GM19035 (cell line): ENCODE measurements around the gene LIPM.

Source experiments
- ATAC-seq: cut with Tn5 transposase; IDR thresholded peaks from one replicate; pipeline ENCODE4 v1.9.1; 2021; ENCODE audit not compliant: unreplicated experiment

The LIPM gene

GRCh38 chr10:88800152-88801125 lies 2.1 kb upstream of the LIPM start:
- ATAC-seq, result no peak

- ATAC-seq, result no peak
These were observed 1.1 kb downstream of the LIPM start for GRCh38 chr10:88803641-88804040.

- no peak for ATAC-seq
These were observed 1.7 kb downstream of the LIPM start for GRCh38 chr10:88804083-88804812.

GRCh38 chr10:88805361-88805760 lies 2.8 kb downstream of the LIPM start:
- ATAC-seq, result no peak

- ATAC-seq, result no peak
These were observed 3.4 kb downstream of the LIPM start for GRCh38 chr10:88805924-88806323.

- ATAC-seq, result no peak
These were observed 7.1 kb downstream of the LIPM start for GRCh38 chr10:88809621-88810020.

DNA sequence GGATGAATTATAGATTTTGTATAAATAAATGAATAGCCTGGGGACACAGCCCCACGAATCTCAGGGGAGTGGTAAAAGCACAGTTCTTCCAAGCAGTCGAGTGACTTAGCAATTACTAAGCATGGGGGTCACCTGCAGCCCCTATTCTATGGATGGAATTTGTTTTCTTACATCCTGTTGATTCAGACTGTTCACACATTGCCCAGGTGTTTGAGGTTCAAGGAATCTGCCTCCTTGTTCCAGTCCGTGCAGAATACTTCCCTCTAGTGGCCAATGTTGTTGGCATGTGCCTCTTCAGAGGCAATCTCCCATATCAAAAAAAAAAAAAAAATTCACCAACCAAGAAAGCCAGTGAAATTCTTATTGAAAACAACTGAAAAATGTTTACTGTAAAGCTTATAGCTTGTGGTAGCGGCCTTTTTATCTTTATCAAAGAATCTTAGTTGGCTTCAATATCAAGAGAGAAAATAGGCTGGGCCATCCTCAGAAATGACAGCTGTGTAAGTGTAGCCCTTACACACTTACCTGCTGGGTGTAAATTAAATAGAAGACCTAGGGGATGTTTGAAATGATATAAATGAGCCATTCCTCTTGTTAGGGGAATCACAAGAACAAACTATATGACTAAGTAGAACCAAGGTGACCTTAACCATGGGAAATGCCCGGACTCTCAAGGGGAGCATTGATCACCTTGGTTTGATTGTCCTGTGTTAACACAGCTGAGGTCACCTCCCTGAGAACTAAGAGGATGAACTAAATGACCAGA lies 7.8 kb downstream of the LIPM start:
- no peak for ATAC-seq

- ATAC-seq, result no peak
These were observed 10.7 kb downstream of the LIPM start for GRCh38 chr10:88813200-88813599.

- ATAC-seq, result no peak
These were observed 16.8 kb downstream of the LIPM start for GRCh38 chr10:88819290-88819689.

- ATAC-seq, result no peak
These were observed 18.3 kb downstream of the LIPM start for GRCh38 chr10:88820748-88821401.

DNA sequence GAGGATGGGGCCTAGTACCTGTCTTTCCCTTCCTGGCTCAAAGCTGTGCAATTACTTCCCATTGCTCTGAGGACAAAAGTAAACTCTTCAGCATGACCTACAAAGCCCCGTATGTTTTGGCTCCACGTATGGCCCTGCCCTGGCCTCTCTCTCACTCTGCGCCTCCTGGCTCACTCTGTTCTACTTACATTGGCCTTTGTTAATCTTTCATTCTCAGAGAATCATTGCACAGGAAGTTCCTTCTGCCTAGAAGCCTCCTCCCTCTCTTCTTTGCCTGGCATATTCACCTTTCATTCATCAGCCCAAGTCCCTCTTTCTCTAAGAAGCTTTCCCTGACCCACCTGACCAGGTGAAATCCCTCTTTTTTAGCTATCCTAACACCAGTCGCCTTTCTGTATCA lies 23.9 kb downstream of the LIPM start:
- no peak for ATAC-seq

DNA sequence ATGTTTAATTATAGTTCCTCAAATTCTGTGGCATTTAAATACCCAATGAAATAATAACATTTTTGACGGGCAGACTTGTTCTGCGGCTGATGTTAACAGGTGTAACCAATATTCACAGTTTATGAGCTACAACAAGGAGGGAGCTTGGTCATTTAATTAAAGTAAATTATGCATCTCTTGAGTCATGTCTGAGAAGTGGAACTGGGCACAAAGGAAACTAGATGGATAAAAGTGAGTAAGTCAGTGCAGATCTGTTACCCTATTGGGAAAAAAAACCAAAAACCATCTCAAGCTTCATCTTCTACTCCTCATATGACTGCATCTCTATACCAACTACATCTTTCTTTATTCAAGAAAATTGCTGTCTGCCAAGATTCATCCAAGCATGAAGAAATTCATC lies 25.1 kb downstream of the LIPM start:
- ATAC-seq, result no peak

- ATAC-seq, result no peak
These were observed 25.8 kb downstream of the LIPM start for GRCh38 chr10:88828310-88828709.

DNA sequence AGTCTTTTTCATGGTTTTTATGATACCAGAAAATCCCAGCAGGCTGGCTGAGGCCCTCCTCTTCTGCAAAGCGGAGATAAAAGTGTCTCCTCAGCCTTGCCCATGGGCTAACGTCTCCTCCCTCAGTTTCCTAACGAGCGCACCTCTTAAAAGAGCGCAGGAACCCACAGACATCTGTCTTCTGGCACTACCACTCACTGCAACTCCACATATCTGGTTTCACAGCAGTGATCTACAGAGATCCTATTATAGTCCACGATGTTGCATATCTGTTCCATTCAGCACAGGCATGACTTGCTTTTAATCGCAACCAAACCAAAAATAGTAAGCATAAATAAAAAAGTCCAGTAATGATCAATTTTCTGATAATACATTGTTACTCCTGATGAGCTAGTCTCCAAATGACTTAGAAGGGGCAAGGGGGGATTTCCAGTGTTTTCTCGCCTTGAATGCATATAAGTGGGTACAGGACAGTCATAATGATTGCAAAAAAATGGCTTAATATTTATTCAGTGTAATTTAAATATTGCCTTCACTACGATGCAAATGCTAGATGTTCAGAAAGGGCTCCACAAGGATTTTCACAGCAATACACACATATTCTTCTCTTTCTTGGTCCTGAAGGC lies 28.2 kb downstream of the LIPM start:
- ATAC-seq, result no peak

- ATAC-seq, result no peak
These were observed 29.2 kb downstream of the LIPM start for GRCh38 chr10:88831709-88832108.

- no peak for ATAC-seq
These were observed 29.8 kb downstream of the LIPM start for GRCh38 chr10:88832376-88832775.

DNA sequence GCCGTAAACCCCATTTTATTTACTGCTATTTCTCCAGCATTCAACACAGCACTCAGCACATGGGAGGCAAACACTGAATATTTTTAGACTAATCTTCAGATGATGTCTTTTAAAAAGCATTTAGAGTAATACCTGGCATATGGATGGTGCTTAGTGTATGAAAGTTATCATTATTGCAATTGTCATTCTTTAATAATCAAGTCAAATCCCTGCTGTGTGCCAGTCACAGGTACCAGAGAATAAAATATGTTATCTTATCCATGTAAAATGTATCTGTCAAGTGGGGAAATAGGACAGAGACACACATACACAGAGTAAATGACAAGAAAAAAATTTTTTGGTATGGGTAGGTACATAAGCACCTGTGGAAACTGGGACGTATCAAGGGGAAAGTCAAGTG lies 30.6 kb downstream of the LIPM start:
- ATAC-seq, result no peak

GRCh38 chr10:88833723-88834122 lies 31.2 kb downstream of the LIPM start:
- ATAC-seq, result no peak

GRCh38 chr10:88835096-88835909 lies 32.8 kb downstream of the LIPM start:
- ATAC-seq, result peak; percentile 88

GRCh38 chr10:88835910-88836221 lies 33.3 kb downstream of the LIPM start:
- no peak for ATAC-seq
